Activated CD4-positive, CD25-positive, alpha-beta regulatory T cell (primary cell): Measurements from ENCODE around the gene ICOSLG.
"Not testable (repeated sequence)": the region's sequence is repeated elsewhere in the genome, so short reads cannot be mapped to it uniquely, and the experiment has no call there.

Experiments used
- DNase-seq, 4 experiments: peaks; one replicate each; lab custom pipeline; 2025; lab: John Stamatoyannopoulos, UW

The ICOSLG gene

GRCh38 chr21:44240842-44241241 lies at the start of gene ICOSLG:
TSS of gene ICOSLG (minus strand) at chr21:44240943. CDS start at chr21:44240817, 126 bp downstream.
- DNase-seq = not testable (repeated sequence)

DNA sequence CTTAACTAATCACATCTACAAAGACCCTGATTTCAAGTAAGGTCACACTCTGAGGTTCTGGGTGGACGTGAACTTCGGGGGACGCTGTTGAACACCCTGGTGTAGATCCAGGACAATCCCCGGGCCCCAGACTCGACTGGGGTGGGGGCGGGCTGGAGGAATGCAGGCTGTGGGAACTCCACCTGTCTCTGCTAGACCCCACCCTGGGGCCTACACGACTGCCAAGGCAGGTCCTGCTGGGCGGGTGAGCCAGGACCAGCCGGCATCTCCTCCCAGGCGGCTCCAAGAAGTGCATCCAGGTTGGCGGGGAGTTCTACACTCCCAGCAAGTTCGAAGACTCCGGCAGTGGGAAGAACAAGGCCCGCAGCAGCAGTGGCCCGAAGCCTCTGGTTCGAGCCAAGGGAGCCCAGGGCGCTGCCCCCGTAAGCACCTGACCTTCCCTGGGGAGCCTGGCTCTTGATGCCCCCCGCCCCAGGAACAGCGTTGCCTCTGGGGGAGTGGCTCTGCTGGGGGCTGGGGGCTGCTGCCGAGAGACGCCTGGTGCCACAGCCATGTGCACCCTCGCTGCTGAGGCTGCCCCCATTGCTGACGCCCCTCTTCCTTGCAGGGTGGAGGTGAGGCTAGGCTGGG lies 48.8 kb upstream of the ICOSLG start:
- no peak for DNase-seq

DNA sequence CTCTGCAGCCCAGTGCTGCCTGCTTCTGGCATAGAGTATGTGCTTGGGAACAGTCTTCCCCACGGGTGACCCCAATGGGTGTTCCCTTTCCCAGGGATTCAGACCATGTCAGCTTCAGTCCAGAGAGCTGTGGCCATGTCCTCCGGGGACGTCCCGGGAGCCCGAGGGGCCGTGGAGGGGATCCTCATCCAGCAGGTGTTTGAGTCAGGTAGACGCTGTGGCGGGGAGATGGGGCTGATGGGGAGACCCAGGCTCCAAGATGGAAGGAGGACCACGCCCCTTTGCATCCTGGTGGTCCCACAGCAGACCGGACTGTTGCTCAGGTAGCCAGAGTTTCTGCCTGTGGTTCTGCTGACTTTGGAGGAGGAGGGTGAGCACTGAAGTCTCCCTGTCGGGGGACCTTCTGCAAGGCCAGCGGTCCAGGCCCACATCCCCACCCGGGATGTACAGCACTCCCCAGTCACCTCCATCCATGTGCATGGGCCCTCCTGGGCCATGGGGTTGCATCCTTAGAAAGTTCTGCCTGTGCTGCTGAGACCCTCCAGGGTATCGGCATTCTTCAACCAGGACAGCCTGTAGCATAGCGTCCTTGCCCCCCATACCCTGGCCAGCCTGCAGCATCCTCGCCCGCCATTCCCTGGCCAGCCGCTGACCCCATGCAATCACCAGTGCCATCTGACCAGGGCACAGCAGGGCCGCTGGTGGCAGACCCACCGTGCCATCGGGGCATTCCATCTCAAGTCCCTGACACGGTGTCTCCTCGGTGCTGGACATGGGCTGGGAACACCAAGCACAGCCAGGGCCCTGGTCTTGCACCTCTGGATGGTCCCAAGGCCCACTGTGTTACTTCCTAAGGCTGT lies 47.7 kb upstream of the ICOSLG start:
- DNase-seq = no peak

DNA sequence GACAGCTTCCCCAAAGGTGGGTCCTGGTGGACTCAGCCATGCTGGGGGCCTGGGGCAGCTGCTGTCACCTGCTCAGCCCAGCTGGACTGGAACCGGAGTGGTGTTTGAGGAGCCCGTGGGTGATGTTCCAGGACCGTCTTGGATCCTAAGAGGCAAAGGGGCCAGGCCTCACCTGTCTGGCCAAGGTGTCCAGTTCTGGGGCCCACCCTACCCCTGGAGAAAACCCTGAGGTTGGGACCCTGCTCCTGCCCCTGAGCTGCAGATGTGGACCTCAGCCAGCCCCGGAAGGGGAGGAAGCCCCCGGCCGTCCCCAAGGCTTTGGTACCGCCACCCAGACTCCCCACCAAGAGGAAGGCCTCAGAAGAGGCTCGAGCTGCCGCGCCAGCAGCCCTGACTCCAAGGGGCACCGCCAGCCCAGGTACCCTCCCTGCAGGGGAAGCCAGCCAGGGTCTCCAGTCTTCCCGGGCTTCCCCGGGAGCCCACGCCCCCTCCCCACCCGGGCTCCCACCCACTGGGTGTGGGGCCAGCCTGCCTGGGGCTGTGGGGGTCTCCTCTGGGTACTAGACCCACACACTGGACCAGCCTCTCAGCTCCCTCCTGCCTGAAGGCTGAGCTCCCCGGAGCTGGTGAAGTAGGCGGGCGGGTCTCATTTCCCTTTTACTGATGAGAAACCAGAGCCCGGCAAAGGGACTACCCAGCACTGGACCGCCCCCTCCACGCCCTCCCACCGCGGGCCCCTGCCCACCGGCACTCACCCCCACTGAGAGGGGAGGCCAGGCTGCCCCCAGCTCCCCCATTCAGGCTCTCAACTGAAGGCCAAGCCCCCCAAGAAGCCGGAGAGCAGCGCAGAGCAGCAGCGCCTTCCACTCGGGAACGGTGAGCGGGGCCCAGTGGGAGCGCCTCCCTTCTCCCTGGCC lies 46.2 kb upstream of the ICOSLG start:
- DNase-seq = no peak

- no peak for DNase-seq
Observed at GRCh38 chr21:44286086-44286715, 45.5 kb upstream of the ICOSLG start.

GRCh38 chr21:44285138-44285992 lies 44.6 kb upstream of the ICOSLG start, which contains the start of gene AIRE:
TSS of gene AIRE (plus strand) at chr21:44285876. CDS start at chr21:44286007, 131 bp downstream.
- DNase-seq = no peak

DNA sequence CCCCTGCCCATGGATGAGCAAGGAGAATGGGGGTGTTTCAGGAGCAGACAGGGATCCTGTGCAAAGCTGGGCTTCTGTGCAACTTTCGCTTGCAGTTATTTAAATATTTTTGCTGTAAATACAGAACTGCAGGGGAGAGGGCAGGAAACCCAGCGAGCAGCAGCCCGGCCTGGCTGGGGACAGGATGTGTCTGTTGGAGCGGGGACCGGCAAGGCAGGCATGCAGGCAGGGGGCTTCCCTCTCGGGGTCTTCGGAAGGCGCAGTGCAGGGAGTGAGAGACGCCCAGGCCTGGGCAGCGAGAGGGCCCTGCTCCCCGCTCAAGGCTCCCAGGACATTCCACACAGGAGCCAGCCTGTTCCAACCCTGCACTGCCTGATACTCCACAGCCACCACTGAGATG lies 43.2 kb upstream of the ICOSLG start:
- DNase-seq = no peak

DNA sequence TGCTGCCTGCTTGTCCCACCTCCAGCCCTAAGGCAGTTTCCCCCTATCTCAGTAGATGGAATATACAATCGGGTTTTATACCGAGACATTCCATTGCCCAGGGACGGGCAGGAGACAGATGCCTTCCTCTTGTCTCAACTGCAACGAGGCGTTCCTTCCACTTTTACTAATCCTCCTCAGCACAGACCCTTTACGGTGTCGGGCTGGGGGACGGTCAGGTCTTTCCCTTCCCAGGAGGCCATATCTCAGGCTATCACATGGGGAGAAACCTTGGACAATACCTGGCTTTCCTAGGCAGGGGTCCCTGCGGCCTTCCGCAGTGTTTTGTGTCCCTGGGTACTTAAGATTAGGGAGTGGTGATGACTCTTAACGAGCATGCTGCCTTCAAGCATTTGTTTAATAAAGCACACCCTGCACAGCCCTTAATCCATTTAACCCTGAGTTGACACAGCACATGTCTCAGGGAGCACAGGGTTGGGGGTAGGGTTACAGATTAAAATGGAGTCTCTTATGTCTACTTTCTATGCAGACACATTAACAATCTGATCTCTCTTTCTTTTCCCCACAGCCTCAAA lies 42.6 kb upstream of the ICOSLG start:
- DNase-seq = not testable (repeated sequence)

DNA sequence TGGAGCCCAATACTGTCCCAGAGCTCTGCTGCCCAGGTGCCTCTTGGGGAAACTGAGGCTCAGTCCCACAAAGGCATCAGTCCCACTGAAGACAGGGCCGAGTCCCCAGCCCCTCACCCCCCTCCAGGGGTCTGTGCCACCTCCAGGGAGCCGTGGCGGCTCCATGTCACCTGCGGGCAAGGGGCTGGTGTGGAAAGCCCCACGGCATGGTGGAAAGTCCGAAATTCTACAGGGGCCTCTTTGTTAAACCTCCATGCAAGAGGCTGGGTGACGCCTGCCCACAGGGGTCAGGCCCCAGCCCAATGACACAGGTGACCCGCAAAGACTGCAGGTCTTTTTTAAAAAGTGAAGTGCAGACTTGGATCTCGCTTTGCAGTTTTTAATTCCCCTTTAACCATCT lies 41.6 kb upstream of the ICOSLG start:
- DNase-seq = no peak

DNA sequence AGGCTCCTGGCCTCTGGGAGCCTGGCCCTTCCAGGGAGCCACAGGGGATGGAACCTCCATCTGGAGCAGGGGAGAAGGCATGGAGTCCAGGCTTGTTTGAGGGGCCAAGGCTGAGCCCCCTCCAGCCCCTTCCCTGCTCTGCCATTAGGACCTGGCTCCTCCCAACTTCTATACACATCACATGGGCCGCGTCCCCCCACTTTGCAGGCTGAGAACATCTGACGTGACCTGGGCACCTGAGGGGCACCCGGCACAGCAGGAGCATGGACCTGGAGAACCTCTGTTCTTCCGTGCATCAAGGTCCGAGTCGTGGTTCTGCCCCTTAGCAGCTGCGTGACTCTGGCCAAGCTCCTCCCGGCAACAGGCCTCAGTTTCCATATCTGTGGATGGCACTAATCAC lies 41.1 kb upstream of the ICOSLG start:
- DNase-seq = no peak

DNA sequence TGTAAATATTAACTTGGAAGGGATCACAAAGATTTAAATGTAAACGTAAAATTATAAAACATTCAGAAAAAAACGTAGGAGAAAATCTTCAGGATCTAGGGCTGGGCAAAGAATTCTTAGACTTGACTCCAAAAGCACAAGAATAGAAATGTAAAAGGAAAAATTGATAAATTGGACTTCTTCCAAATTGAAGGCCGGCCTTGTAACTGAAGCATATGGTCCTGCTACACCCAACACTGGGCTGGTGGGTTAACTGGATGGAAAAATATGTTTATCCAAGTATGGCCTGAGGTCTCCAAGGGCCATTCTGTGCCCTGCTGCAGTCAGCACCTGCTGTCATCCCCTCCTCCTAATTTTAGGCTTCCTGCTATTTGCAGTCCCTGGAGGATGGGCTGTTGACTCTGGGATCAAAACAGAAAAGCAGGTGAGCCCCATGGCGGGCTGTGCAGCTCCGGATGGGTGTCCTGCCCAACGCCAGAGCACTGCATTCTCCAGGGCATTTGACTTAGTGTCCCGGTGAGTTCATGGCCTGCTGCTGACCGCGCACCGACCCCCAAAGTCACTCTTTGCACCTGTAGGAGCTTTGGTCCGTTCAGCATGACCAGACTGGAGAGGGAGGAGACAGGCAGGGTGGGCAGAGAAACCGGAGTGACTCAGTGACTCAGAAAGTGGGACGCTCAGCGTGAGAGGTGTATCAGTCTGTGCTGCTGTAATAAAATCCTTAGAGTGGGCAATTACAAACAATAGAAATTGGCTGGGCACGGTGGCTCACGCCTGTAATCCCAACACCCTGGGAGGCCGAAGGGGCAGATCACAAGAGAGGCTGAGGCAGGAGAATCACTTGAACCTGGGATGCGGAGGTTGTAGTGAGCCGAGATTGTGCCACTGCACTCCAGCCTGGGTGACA lies 38.9 kb upstream of the ICOSLG start:
- DNase-seq = no peak

GRCh38 chr21:44275041-44275440 lies 34.3 kb upstream of the ICOSLG start:
- DNase-seq = no peak

GRCh38 chr21:44273046-44273445 lies 32.3 kb upstream of the ICOSLG start:
- DNase-seq = no peak

- DNase-seq = no peak
Observed at GRCh38 chr21:44272284-44272858, 31.6 kb upstream of the ICOSLG start.

DNA sequence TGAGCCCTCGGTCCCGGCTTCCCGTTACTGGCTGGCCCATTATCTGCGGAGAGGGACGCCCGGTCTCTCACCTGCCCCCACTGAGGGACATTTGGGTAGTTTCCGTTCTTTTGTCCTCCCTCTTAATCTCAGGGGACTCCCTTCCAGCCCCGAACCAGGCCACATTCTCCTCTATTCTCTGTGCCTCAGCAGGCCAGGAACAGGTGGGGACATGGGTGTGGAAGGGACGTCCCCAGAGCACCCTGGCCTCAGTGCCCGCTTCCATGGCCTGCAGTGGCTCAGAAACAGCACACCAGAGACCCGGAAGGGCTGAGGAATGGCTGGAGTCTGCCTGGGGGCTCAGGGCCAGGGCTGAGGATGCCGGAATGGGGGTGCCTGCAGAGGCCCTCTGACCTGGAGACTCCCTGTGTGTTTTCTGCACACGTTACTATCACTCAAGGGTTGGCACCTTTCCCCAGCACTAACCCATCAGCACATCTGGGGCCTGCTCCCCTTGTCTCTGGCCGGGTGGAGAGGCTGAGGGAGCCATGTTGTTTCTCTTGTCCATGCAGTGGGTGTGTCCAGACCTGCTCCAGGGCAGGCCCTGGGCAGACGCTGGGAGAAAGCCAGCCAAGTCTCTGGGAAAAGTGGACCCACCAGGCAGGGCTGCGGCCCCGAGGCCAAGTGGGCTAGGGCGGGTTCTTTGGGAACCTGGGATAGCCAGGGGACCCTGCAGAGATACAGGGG lies 31.0 kb upstream of the ICOSLG start:
- no peak for DNase-seq

DNA sequence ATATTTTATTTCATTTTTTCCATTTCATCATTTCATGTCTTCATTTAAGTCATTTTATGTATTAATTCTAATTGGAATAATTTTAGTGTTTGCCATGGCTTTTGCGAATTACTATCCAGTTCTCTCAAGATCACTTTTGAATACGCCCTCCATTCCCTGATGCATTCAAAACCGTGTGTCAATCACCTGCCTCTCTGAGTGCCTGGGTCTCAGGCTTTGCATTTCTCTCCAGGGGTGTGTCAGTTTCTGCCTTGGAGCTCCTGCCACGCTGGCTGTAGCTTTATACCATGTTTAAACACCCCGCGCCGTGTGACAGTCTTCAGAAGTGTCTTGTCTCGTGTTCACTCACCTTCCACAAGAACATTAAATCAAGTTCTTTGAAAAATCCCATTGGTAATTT lies 28.3 kb upstream of the ICOSLG start:
- DNase-seq = no peak

GRCh38 chr21:44267655-44268142 lies 27.0 kb upstream of the ICOSLG start:
- DNase-seq = no peak

GRCh38 chr21:44265734-44266270 lies 25.1 kb upstream of the ICOSLG start:
- no peak for DNase-seq
